Sigmoid colon (tissue), 4 donors: ENCODE data around the gene DBNDD1.

Experiments used
- CTCF ChIP-seq, 4 experiments: fragments of 450-650 bp in 3 of 4; fragments of 200-600 bp in 1 of 4; IDR thresholded peaks; one replicate each; pipeline ENCODE4 v1.5.1; 2016 to 2019; ENCODE audit warnings: antibody characterized with exemption in 4 of 4, mild to moderate bottlenecking in 3 of 4, moderate library complexity in 2 of 4
- POLR2A ChIP-seq, 2 donors: fragments of 450-650 bp; IDR thresholded peaks; one replicate each; pipeline ENCODE4 v1.6.1; 2016; ENCODE audit warnings: antibody characterized with exemption in 2 of 2, mild to moderate bottlenecking in 2 of 2, moderate library complexity in 2 of 2
- POLR2AphosphoS5 ChIP-seq, 4 donors: sonication (generic); formaldehyde crosslinking; IDR thresholded peaks; one replicate each; pipeline ENCODE4 v1.6.1; 2017; ENCODE audit warnings: antibody characterized with exemption in 4 of 4

DNA sequence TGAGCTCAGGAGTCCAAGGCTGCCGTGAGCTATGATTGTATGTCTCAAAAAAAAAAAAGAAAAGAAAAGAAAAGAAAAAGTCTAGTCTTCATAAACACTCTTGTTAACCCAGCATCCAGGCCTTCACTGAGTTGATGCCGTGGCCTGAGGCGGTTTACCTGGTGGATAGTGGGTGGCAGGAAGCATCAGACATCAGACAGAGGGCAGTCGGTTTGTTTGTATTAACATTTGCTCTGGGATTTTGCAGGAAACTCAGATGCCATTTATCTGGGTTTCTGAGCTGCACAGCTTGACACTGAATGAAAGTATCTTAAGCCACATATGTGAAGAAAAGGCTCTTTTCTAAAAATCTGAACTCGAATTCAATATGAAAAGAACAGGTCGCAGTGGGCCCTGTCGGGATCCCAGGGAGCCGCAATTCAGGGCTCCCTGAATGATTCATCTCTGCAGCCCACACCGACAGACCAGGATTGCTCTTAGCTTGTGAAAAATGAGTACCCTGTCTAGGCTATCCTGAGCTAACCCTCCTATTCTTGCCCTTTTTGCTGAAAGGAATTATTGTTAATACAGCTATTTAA lies 1.1 kb upstream of the DBNDD1 start:
- TF ChIP-seq CTCF (IDR thresholded peaks at IDR 0.05) = no peak
- no peak for TF ChIP-seq POLR2A (IDR thresholded peaks at IDR 0.05)
- TF ChIP-seq POLR2AphosphoS5 (IDR thresholded peaks at IDR 0.05) = no peak
